Calu3 (cell line): ENCODE data around the gene CACHD1. TPM values are rescaled to one million over a fixed set of nuclear protein-coding genes. Genes with fewer than 3 reads are reported as not detected.

ENCODE experiments used
- BruUV-seq: library from RNA; stranded (reverse); fragments of 400-500 nt; replicated peaks from 2 replicates; lab custom pipeline; 2021; lab: Mats Ljungman, UMichigan
- CTCF ChIA-PET: fragments of 300-600 bp; sonication (Branson Sonifier 250); formaldehyde crosslinking; loops from one replicate; lab custom pipeline; 2022; ENCODE audit warnings: antibody characterized with exemption; lab: Charles Lee
- DNase-seq: peaks from one replicate; pipeline ENCODE4 v3.0.0; 2022
- H3K27ac Mint-ChIP-seq: one replicate; pipeline ENCODE4 v1.8.0; 2022; ENCODE audit warnings: mixed read lengths; ENCODE audit not compliant: unreplicated experiment
- H3K27me3 Mint-ChIP-seq: one replicate; pipeline ENCODE4 v1.8.0; 2022; ENCODE audit warnings: mixed read lengths; ENCODE audit not compliant: unreplicated experiment
- H3K36me3 Mint-ChIP-seq: one replicate; pipeline ENCODE4 v1.8.0; 2022; ENCODE audit warnings: mild to moderate bottlenecking, moderate library complexity, mixed read lengths; ENCODE audit not compliant: insufficient read depth, unreplicated experiment
- H3K4me1 Mint-ChIP-seq: one replicate; pipeline ENCODE4 v1.8.0; 2022; ENCODE audit warnings: mild to moderate bottlenecking, low read depth, mixed read lengths; ENCODE audit not compliant: unreplicated experiment
- H3K4me3 Mint-ChIP-seq: one replicate; pipeline ENCODE4 v1.8.0; 2022; ENCODE audit warnings: mild to moderate bottlenecking, low read depth, moderate library complexity, mixed read lengths; ENCODE audit not compliant: unreplicated experiment
- H3K9me3 Mint-ChIP-seq: one replicate; pipeline ENCODE4 v1.8.0; 2022; ENCODE audit warnings: low read depth, mixed read lengths; ENCODE audit not compliant: unreplicated experiment
- CTCF ChIP-seq: fragments of 200-600 bp; IDR thresholded peaks from one replicate; pipeline ENCODE4 v1.8.0; 2022; ENCODE audit warnings: antibody characterized with exemption; ENCODE audit not compliant: unreplicated experiment
- intact Hi-C: fragments of 100-400 bp; cut with micrococcal nuclease; formaldehyde crosslinking; loops from one replicate; pipeline ENCODE4 v1.10.0; 2022; ENCODE audit not compliant: unreplicated experiment
- total RNA-seq: library from RNA; stranded (reverse); gene quantifications from 2 replicates; pipeline ENCODE4 v1.2.3, GENCODE V29; 2022

CACHD1 gene
- total RNA-seq, 1 experiment from 2014 or later: 3.5 TPM

DNA sequence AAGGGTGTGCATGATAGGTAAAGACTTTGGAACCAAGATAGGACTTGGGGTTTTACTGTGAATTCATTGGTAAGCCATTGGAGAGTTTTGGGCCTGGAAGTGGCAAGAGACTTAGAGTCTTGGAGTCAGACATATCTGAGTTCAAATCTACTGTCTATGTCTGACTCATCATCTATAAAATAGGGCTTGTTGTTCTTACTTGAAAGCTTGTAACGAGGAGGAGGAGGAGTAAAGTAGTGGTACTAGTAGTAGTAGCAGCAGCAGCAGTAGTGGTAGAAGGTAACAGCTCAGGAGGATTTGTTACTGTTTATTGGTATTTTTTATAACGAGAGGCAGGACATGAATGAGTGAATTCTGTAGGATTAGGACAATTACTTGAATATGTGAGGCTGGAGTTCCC is 62.7 kb downstream of the CACHD1 start:
- Mint-ChIP-seq H3K27me3 (no peaks in the 10 kb centered on the region), H3K36me3 (no peaks in the 10 kb centered on the region), H3K4me3 (no peak overlapping the region), H3K27ac (no peak overlapping the region), H3K4me1 (no peaks in the 10 kb centered on the region), H3K9me3 (no peaks in the 10 kb centered on the region)
- BruUV-seq: no TSS peak
- TF ChIP-seq CTCF: no peak
- intact Hi-C loops: no loop called here
- CTCF ChIA-PET: no interaction called here
- DNase-seq: no peak

- CTCF ChIA-PET: no interaction called here
- Mint-ChIP-seq H3K27me3 (no peaks in the 10 kb centered on the region), H3K27ac (no peak overlapping the region), H3K36me3 (no peaks in the 10 kb centered on the region), H3K9me3 (no peaks in the 10 kb centered on the region), H3K4me1 (no peaks in the 10 kb centered on the region), H3K4me3 (no peak overlapping the region)
- intact Hi-C loops: no loop called here
- no TSS peak for BruUV-seq
- no peak for DNase-seq
- no peak for TF ChIP-seq CTCF
Measured at GRCh38 chr1:64535938-64536835, 66.3 kb downstream of the CACHD1 start.

DNA sequence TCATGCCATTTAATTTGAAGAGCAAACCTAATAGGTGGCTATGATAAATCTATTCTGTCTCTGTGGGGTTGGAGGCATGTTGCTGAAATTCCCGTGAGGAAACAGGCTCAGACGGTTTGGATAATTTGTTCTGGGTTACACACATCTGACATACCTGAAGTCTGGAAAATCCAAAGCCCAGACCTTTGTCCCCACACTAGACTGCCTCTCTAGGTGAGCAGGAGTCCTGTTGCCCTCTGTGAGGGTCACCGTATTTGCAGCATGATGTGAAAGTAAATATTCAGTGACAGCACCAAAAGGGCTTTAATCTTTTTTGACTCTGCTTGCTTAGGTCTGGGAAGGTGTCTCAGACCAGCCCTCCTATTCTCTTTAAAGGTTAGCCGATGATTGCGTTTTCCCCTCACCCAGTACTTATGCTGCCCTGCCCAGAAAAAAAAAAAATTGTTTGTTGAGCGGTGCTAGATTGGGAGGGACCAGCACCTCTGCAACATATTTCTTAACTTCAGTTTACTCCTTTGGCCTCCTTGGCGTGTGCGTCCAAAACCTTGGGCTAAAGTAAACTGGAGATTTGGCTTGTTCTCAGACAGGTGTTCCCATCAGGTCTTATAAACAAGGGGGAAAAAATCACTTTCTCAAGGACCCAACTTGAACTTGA is 67.0 kb downstream of the CACHD1 start:
- Mint-ChIP-seq H3K36me3 (no peaks in the 10 kb centered on the region), H3K4me1 (no peaks in the 10 kb centered on the region), H3K4me3 (no peak overlapping the region), H3K9me3 (no peaks in the 10 kb centered on the region), H3K27ac (no peak overlapping the region), H3K27me3 (no peaks in the 10 kb centered on the region)
- DNase-seq: no peak
- CTCF ChIA-PET: no interaction called here
- intact Hi-C loops: no loop called here
- no peak for TF ChIP-seq CTCF
- BruUV-seq: no TSS peak

DNA sequence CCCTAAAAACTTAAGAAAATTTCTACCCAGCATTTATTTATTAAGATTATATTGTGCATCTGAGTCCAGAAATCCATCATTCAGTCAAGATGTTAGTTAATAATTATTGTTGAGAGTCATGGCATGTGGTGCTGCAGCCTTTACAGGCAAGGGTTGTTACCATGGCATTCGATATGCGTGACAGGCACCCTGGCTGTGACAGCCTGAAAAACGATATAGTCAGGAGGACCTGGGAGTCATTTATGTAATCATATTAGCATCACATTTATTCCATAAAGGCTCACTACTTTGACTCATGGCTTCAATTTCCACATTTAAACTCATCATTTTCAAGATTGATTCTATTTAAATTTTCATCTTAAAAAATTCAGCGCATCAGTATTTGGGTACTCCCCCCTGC is 68.0 kb downstream of the CACHD1 start:
- no peak for TF ChIP-seq CTCF
- no peak for DNase-seq
- no peak overlapping the region for H3K4me3 Mint-ChIP-seq
- intact Hi-C loops: no loop called here
- no TSS peak for BruUV-seq
- no peaks in the 10 kb centered on the region for H3K36me3 Mint-ChIP-seq
- H3K4me1 Mint-ChIP-seq: no peaks in the 10 kb centered on the region
- H3K27ac Mint-ChIP-seq: no peak overlapping the region
- H3K9me3 Mint-ChIP-seq: no peaks in the 10 kb centered on the region
- CTCF ChIA-PET: no interaction called here
- H3K27me3 Mint-ChIP-seq: no peaks in the 10 kb centered on the region
